Activated CD8-positive, alpha-beta memory T cell treated with anti-CD3 and anti-CD28 coated beads for 4 hours (primary cell): ENCODE measurements around the gene ZNRF3.

Source experiments
- DNase-seq, 2 donors: peaks; one replicate each; pipeline ENCODE4 v3.0.0-alpha.2; 2020; ENCODE audit warnings: low read depth in 2 of 2

ZNRF3 gene

GRCh38 chr22:28953403-28953802, 70.0 kb downstream of the ZNRF3 start:
- DNase-seq, result no peak

- no peak for DNase-seq
Measured at GRCh38 chr22:28953976-28954880, 70.9 kb downstream of the ZNRF3 start.

- DNase-seq, result peak; percentile 62 to 63
Measured at GRCh38 chr22:28955817-28956216, 72.4 kb downstream of the ZNRF3 start.

- no peak for DNase-seq
Measured at GRCh38 chr22:28956506-28956905, 73.1 kb downstream of the ZNRF3 start.

GRCh38 chr22:28958611-28959010, 75.2 kb downstream of the ZNRF3 start:
- no peak for DNase-seq

- DNase-seq, result no peak
Measured at GRCh38 chr22:28962042-28962554, 78.7 kb downstream of the ZNRF3 start.

GRCh38 chr22:28963362-28963761, 80.0 kb downstream of the ZNRF3 start:
- no peak for DNase-seq

GRCh38 chr22:28967163-28967665, 83.8 kb downstream of the ZNRF3 start:
- no peak for DNase-seq

- no peak for DNase-seq
Measured at GRCh38 chr22:28967969-28968368, 84.6 kb downstream of the ZNRF3 start.

GRCh38 chr22:28969401-28970168, 86.2 kb downstream of the ZNRF3 start:
- no peak for DNase-seq

GRCh38 chr22:28973352-28973751, 90.0 kb downstream of the ZNRF3 start:
- DNase-seq, result no peak

- DNase-seq, result no peak
Measured at GRCh38 chr22:28977060-28977459, 93.7 kb downstream of the ZNRF3 start.

GRCh38 chr22:28977481-28977971, 94.2 kb downstream of the ZNRF3 start:
- no peak for DNase-seq

GRCh38 chr22:28978158-28978557, 94.8 kb downstream of the ZNRF3 start:
- DNase-seq, result no peak

GRCh38 chr22:28978863-28979796, 95.8 kb downstream of the ZNRF3 start:
- no peak for DNase-seq

GRCh38 chr22:28980326-28980725, 97.0 kb downstream of the ZNRF3 start:
- DNase-seq, result no peak

GRCh38 chr22:28981818-28982499, 98.6 kb downstream of the ZNRF3 start:
- DNase-seq, result no peak

GRCh38 chr22:28983190-28983589, 99.8 kb downstream of the ZNRF3 start:
- no peak for DNase-seq

- DNase-seq, result no peak
Measured at GRCh38 chr22:28983788-28984441, 100.5 kb downstream of the ZNRF3 start.
